ENCODE data around the gene BRD4.

DNA sequence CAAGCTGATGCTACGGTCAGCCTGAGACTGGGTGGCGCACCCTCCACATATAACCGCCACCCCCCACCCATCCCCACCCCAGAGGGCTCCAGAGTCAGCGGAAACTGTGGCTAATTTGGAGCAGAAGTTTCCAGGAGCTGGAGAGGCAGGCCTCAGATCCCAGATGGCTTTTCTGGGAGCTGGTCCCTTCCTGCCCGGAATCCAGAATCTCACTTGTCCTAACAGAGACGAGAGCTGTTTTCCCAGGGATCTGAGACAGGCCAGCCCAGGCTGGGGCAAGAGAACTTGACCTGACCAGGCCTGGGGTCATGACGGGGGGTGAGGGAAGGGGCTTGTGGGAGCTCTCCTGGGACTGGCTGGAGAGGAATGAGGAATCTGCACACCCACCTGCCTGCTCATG lies 106.6 kb downstream of the BRD4 start:
- TF ChIP-seq, protein P1, sequence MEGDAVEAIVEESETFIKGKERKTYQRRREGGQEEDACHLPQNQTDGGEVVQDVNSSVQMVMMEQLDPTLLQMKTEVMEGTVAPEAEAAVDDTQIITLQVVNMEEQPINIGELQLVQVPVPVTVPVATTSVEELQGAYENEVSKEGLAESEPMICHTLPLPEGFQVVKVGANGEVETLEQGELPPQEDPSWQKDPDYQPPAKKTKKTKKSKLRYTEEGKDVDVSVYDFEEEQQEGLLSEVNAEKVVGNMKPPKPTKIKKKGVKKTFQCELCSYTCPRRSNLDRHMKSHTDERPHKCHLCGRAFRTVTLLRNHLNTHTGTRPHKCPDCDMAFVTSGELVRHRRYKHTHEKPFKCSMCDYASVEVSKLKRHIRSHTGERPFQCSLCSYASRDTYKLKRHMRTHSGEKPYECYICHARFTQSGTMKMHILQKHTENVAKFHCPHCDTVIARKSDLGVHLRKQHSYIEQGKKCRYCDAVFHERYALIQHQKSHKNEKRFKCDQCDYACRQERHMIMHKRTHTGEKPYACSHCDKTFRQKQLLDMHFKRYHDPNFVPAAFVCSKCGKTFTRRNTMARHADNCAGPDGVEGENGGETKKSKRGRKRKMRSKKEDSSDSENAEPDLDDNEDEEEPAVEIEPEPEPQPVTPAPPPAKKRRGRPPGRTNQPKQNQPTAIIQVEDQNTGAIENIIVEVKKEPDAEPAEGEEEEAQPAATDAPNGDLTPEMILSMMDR (conservative IDR thresholded peaks at IDR 0.05; ENCODE audit: low read length): no peak
- no peak for TF ChIP-seq EZH2phosphoT487 (IDR thresholded peaks at IDR 0.05; ENCODE audit: borderline replicate concordance, low read depth, low read length)

All from OCI-LY7 (cell line).